HepG2 (cell line): ENCODE data around the gene NEAT1. TPM values are rescaled to one million over a fixed set of nuclear protein-coding genes. Genes with fewer than 3 reads are reported as not detected.

ENCODE experiments used
- ARID2 ChIP-seq: sonication (generic); formaldehyde crosslinking; IDR thresholded peaks from 2 replicates; pipeline ENCODE4 v1.8.1; 2022; ENCODE audit warnings: mild to moderate bottlenecking, missing genetic modification reagents, borderline replicate concordance
- GABPB1 ChIP-seq: IDR thresholded peaks from 2 replicates; pipeline ENCODE4 v1.6.1; 2016; ENCODE audit warnings: mild to moderate bottlenecking, missing genetic modification reagents, moderate library complexity, missing compliant biosample characterization
- HCFC1 ChIP-seq: fragments of 150-350 bp; IDR thresholded peaks from 2 replicates; pipeline ENCODE4 v1.6.1; 2014; ENCODE audit warnings: low read depth, low read length
- MTF1 ChIP-seq: sonication (generic); formaldehyde crosslinking; IDR thresholded peaks from 2 replicates; pipeline ENCODE4 v1.5.0; 2020; ENCODE audit warnings: missing genetic modification reagents
- POLR2AphosphoS2 ChIP-seq: IDR thresholded peaks from 2 replicates; pipeline ENCODE4 v1.6.1; 2011; ENCODE audit warnings: low read depth, low read length, improper control_type of control experiment
- SAP130 ChIP-seq: IDR thresholded peaks from 2 replicates; pipeline ENCODE4 v1.6.1; 2016; ENCODE audit warnings: low read depth
- SMAD9 ChIP-seq: sonication (generic); formaldehyde crosslinking; IDR thresholded peaks from 2 replicates; pipeline ENCODE4 v1.5.1; 2020; ENCODE audit warnings: mild to moderate bottlenecking, missing genetic modification reagents
- SNAI1 ChIP-seq: sonication (generic); formaldehyde crosslinking; IDR thresholded peaks from 2 replicates; pipeline ENCODE4 v1.5.0; 2020; ENCODE audit warnings: mild to moderate bottlenecking, missing genetic modification reagents, borderline replicate concordance
- SNRNP70 ChIP-seq: fragments of 200-400 bp; formaldehyde crosslinking; IDR thresholded peaks from 2 replicates; pipeline ENCODE4 v1.6.1; 2017; ENCODE audit warnings: mild to moderate bottlenecking, low read depth, low read length, moderate library complexity
- TBX2 ChIP-seq: sonication (generic); formaldehyde crosslinking; IDR thresholded peaks from 2 replicates; pipeline ENCODE4 v1.5.0; 2020; ENCODE audit warnings: missing genetic modification reagents, mild to moderate bottlenecking, borderline replicate concordance
- ZKSCAN1 ChIP-seq: fragments of 150-350 bp; IDR thresholded peaks from 2 replicates; pipeline ENCODE4 v1.6.1; 2014; ENCODE audit warnings: low read length
- ZNF33A ChIP-seq: sonication (generic); formaldehyde crosslinking; IDR thresholded peaks from 2 replicates; pipeline ENCODE4 v1.5.1; 2020; ENCODE audit warnings: missing genetic modification reagents, mild to moderate bottlenecking, moderate library complexity, borderline replicate concordance
- polyA plus RNA-seq, 8 experiments: library from polyadenylated mRNA; depleted of rRNA in 3 of 8; stranded (reverse) in 7 of 8; unstranded in 1 of 8; fragments of >200 nt; fragmentation: Illumina TruSeq in 4 of 8; extraction: Trizol in 4 of 8; gene quantifications; 2 replicates each; pipeline versions ENCODE4 v1.2.1 to v1.2.3, GENCODE V29; 2011 to 2016; ENCODE audit warnings: low read depth in 4 of 8, missing spikeins in 1 of 8, mixed read lengths in 1 of 8; ENCODE audit not compliant: insufficient read depth in 1 of 8
- total RNA-seq, 5 experiments: library from RNA; depleted of rRNA; stranded (reverse); fragments of >200 nt; fragmentation: Illumina TruSeq; extraction: Trizol; gene quantifications; 2 replicates each; pipeline ENCODE4 v1.2.3, GENCODE V29; 2016; ENCODE audit warnings: low read depth in 1 of 5
- TF ChIP-seq, protein P1 (sequence below): sonication (generic); formaldehyde crosslinking; conservative IDR thresholded peaks from 2 replicates; pipeline ENCODE4 v1.8.0; 2022; ENCODE audit warnings: low read depth, missing genetic modification reagents
- TF ChIP-seq, protein P2 (sequence below): sonication (generic); formaldehyde crosslinking; IDR thresholded peaks from 2 replicates; pipeline ENCODE4 v1.4.0; 2020; ENCODE audit warnings: missing genetic modification reagents, mild to moderate bottlenecking, borderline replicate concordance
- TF ChIP-seq, protein P3 (sequence below): sonication (generic); formaldehyde crosslinking; IDR thresholded peaks from 2 replicates; pipeline ENCODE4; 2020; ENCODE audit warnings: missing genetic modification reagents, mild to moderate bottlenecking, borderline replicate concordance
- TF ChIP-seq, protein P4 (sequence below): sonication (generic); formaldehyde crosslinking; IDR thresholded peaks from 2 replicates; pipeline ENCODE4 v1.8.0; 2022; ENCODE audit warnings: mild to moderate bottlenecking, missing genetic modification reagents
- TF ChIP-seq, protein P5 (sequence below): sonication (generic); formaldehyde crosslinking; conservative IDR thresholded peaks from 2 replicates; pipeline ENCODE4 v1.4.0; 2020; ENCODE audit warnings: missing genetic modification reagents

NEAT1 gene
- total and polyA plus RNA-seq, 2 of the 13 experiments (the other 11 are each of a cell fraction or from before 2014, with no cell fraction given): 20.5 to 41.2 TPM

DNA sequence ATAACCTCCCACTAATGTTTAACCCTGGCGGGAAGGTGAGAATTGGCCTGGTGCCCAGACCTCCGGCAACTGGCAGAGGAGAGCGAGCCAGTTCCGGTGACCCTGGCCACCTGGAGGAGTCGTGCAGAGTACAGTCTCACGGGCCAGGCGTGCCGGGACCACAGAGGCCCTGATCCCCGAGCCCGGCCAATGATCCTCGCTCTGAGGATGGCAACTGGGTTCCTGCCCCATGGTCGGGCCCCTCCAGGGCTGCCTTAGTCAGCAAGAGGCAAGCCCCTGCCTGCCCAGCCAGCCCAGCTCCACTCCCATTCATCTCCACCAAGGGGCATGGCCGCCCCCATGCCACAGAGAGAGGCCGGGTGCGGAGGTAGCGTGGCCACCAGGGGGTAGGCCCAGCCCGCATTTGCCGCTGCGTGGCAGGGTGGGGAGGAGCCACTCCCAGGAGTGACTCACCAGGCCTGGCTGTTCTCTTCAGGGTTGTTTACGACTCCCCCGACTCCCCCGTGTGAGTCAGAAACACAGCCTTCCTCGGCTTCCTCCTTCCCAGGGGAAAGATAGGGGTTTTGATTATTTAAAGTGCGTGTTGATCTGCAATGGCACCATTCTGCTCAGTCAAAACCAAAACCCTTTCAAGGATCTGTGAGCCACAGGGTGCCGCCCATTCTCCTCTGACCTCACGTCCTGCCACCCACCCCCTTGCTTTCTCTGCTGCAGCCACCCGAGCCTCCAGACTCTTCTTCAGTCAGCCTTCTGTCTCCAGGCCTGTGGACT, 40.4 kb upstream of the NEAT1 start, which contains the start of gene SLC25A45 (continued):
- TF ChIP-seq, protein P1, sequence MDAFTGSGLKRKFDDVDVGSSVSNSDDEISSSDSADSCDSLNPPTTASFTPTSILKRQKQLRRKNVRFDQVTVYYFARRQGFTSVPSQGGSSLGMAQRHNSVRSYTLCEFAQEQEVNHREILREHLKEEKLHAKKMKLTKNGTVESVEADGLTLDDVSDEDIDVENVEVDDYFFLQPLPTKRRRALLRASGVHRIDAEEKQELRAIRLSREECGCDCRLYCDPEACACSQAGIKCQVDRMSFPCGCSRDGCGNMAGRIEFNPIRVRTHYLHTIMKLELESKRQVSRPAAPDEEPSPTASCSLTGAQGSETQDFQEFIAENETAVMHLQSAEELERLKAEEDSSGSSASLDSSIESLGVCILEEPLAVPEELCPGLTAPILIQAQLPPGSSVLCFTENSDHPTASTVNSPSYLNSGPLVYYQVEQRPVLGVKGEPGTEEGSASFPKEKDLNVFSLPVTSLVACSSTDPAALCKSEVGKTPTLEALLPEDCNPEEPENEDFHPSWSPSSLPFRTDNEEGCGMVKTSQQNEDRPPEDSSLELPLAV (CRISPR knock-in tag): no peak
- TF ChIP-seq, protein P2, sequence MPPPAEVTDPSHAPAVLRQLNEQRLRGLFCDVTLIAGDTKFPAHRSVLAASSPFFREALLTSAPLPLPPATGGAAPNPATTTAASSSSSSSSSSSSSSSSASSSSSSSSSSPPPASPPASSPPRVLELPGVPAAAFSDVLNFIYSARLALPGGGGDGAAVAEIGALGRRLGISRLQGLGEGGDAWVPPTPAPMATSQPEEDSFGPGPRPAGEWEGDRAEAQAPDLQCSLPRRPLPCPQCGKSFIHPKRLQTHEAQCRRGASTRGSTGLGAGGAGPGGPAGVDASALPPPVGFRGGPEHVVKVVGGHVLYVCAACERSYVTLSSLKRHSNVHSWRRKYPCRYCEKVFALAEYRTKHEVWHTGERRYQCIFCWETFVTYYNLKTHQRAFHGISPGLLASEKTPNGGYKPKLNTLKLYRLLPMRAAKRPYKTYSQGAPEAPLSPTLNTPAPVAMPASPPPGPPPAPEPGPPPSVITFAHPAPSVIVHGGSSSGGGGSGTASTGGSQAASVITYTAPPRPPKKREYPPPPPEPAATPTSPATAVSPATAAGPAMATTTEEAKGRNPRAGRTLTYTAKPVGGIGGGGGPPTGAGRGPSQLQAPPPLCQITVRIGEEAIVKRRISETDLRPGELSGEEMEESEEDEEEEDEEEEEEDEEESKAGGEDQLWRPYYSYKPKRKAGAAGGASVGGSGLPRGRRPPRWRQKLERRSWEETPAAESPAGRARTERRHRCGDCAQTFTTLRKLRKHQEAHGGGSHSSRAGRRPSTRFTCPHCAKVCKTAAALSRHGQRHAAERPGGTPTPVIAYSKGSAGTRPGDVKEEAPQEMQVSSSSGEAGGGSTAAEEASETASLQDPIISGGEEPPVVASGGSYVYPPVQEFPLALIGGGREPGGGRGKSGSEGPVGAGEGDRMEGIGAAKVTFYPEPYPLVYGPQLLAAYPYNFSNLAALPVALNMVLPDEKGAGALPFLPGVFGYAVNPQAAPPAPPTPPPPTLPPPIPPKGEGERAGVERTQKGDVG (CRISPR knock-in tag): no peak
- TF ChIP-seq SAP130: peak; percentile 92
- TF ChIP-seq ZKSCAN1: no peak
- no peak for TF ChIP-seq SMAD9
- TF ChIP-seq HCFC1: no peak
- TF ChIP-seq GABPB1 (CRISPR knock-in tag): peak; percentile 88
- TF ChIP-seq TBX2 (CRISPR knock-in tag): peak; percentile 99
- no peak for TF ChIP-seq POLR2AphosphoS2
- TF ChIP-seq, protein P3, sequence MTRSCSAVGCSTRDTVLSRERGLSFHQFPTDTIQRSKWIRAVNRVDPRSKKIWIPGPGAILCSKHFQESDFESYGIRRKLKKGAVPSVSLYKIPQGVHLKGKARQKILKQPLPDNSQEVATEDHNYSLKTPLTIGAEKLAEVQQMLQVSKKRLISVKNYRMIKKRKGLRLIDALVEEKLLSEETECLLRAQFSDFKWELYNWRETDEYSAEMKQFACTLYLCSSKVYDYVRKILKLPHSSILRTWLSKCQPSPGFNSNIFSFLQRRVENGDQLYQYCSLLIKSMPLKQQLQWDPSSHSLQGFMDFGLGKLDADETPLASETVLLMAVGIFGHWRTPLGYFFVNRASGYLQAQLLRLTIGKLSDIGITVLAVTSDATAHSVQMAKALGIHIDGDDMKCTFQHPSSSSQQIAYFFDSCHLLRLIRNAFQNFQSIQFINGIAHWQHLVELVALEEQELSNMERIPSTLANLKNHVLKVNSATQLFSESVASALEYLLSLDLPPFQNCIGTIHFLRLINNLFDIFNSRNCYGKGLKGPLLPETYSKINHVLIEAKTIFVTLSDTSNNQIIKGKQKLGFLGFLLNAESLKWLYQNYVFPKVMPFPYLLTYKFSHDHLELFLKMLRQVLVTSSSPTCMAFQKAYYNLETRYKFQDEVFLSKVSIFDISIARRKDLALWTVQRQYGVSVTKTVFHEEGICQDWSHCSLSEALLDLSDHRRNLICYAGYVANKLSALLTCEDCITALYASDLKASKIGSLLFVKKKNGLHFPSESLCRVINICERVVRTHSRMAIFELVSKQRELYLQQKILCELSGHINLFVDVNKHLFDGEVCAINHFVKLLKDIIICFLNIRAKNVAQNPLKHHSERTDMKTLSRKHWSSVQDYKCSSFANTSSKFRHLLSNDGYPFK (CRISPR knock-in tag): peak; percentile 84; the same call in 1 of the 2 replicates
- peak; percentile 62; the same call in 1 of the 2 replicates for TF ChIP-seq ZNF33A (CRISPR knock-in tag)
- TF ChIP-seq, protein P4, sequence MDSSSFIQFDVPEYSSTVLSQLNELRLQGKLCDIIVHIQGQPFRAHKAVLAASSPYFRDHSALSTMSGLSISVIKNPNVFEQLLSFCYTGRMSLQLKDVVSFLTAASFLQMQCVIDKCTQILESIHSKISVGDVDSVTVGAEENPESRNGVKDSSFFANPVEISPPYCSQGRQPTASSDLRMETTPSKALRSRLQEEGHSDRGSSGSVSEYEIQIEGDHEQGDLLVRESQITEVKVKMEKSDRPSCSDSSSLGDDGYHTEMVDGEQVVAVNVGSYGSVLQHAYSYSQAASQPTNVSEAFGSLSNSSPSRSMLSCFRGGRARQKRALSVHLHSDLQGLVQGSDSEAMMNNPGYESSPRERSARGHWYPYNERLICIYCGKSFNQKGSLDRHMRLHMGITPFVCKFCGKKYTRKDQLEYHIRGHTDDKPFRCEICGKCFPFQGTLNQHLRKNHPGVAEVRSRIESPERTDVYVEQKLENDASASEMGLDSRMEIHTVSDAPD (CRISPR knock-in tag): peak; percentile 95; the same call in 1 of the 2 replicates
- TF ChIP-seq MTF1 (CRISPR knock-in tag): no peak
- TF ChIP-seq, protein P5, sequence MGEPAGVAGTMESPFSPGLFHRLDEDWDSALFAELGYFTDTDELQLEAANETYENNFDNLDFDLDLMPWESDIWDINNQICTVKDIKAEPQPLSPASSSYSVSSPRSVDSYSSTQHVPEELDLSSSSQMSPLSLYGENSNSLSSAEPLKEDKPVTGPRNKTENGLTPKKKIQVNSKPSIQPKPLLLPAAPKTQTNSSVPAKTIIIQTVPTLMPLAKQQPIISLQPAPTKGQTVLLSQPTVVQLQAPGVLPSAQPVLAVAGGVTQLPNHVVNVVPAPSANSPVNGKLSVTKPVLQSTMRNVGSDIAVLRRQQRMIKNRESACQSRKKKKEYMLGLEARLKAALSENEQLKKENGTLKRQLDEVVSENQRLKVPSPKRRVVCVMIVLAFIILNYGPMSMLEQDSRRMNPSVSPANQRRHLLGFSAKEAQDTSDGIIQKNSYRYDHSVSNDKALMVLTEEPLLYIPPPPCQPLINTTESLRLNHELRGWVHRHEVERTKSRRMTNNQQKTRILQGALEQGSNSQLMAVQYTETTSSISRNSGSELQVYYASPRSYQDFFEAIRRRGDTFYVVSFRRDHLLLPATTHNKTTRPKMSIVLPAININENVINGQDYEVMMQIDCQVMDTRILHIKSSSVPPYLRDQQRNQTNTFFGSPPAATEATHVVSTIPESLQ (CRISPR knock-in tag): no peak
- TF ChIP-seq SNRNP70: no peak
- peak; percentile 37; the same call in 1 of the 2 replicates for TF ChIP-seq SNAI1 (CRISPR knock-in tag)
- peak; percentile 78; the same call in 1 of the 2 replicates for TF ChIP-seq ARID2 (CRISPR knock-in tag)
